Limb (tissue), 2 donors: ENCODE measurements around the gene GTF2A1.
A peak's percentile ranks its signal among the peaks of the same experiment; 100 is the strongest.

Experiments used
- DNase-seq, 2 donors: peaks; one replicate each; pipeline ENCODE4 v3.0.0-alpha.2; 2016; ENCODE audit errors: extremely low spot score in 2 of 2

GTF2A1 gene

DNA sequence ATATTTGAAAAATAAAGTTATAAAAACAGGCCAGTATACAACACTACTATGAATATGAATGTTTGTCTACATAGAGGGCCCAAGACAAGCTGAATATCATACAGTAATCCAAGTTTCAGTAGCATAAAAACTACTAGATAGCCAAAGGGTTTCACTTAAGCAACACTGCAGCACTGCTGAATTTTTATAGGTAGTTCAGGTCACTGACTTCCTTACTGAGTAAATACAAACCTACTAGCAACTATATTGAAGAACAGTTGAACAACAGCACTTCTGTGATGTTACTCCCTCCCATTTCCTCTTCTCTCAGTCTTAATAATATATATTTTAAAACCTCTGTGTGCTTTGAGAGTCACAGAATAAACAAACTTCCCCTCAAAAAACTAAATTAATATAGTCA, 42.7 kb downstream of the GTF2A1 start:
- DNase-seq, result no peak

DNA sequence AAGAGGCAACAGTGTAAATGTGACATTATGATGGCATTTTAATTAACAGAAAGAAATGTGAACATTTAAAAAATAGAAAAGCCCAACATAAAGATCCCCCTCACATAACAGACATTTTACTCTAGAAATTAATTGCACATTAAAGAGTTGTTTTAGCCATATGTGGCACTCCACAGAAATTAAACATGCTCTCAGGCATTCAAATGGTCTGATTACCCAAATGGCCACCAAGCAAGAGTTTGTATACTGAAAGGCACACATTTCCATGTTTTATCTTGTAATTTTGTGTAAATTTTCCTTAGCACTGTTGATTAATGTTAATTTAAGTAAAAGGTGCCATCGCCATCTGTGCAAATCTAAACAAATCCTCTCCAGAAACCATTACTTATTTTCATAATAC, 43.5 kb downstream of the GTF2A1 start:
- DNase-seq, result no peak

DNA sequence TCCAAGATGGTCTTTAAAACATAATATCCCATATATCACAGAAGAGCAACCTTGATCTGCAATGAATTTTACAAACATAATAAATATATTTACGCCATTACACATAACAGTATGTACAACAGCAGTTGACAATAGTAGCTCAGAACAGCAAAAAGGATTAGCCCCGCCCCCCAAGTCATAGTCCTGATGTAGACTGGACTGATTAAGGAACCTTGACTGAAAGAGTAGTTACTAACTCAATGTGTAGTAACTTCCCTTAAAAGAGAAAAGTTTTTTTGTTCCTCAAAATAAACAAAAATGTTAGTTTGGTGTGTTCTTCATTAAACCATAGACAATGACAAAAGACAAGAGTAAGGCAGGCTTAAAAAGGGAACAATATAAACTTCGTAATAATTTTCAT, 44.5 kb downstream of the GTF2A1 start:
- DNase-seq, result no peak

DNA sequence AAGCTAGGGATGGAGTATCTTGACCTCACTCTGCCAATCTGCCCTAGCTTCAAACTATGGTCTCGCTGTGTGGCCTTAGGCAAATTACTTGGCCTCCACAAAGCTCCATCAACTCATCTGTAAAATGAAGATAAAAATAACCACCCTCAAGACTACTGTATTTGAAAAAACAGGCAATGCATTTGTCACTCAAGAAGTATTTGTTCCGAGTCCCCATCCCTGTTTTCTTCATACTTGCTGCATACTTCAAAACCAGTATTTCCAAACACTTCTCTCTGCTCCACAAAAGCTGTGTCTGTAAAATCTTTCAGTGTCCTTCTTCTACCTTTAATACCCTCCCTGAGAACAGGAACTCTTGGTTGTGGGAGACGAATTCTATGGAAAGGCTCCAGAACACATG, 47.9 kb downstream of the GTF2A1 start:
- no peak for DNase-seq

DNA sequence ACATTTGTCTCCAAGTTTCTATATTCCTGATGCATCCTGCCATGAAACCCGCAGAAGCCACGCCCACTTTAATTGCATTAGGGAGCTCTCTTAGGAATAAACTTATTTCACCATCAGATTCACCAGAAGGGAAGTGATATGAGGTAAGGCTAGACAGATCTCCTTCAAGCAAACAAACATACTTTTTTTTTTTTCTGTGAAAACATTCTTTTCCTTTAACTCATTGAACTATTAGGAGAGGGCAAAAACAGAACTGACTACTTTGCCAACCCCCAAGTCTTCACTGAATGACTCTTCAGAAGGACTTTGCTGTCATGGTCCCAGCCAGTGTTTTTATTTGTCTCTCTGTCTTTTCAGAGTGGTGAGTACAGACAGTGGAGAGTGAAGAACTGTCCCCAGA, 48.4 kb downstream of the GTF2A1 start:
- DNase-seq, result no peak

DNA sequence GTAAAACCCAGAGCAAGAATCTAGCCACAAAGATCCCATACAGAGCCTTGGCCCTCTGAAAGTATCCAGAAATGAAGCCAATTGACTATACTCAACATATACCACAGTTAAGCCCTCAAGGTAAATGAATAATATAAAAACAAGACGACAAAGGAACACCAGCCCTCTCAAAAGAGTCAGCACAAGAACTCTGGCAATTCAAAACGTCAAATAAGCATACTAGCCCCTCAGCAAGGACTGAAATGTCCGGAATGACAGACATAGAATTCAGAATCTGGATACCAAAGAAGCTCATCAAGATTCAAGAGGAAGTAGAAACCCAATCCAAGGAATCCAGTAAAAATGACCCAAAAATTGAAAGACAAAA, 49.9 kb downstream of the GTF2A1 start:
- no peak for DNase-seq

DNA sequence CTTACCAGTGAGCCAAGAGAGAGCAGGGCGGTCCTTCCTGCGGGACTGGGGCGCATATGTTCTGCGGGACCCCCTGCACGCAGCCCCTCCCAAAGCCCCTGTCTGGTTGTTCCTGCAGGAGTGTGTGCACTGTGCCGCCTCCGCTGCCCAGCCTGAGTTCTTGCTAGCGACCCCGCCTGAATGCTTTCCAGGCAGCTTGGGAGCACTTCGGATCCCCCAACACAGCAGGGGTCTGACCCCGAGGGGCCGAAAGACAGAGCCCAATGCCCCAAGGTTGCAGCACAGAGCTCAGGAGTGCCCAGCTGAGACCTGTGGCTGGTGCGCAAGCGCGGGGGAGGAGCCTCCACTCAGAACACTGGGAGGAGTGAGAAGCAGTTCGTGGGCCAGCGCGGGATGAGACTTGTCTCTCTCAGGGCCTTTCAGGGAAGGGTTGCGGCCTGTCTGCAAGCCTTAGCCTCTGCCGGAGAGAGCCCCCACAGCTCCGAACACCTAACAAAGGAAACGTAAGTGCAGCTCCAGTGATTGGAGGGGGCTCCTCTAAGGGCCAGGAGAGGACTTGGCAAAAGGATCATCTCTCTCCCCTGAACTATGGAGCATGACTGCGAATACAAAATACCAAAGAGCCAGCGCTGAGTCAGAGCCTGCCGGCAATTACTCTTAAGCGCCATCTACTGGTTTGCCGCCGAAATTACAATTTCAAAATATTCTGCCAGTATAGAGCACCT, 50.5 kb downstream of the GTF2A1 start:
- peak; percentile 91 to 94 for DNase-seq

DNA sequence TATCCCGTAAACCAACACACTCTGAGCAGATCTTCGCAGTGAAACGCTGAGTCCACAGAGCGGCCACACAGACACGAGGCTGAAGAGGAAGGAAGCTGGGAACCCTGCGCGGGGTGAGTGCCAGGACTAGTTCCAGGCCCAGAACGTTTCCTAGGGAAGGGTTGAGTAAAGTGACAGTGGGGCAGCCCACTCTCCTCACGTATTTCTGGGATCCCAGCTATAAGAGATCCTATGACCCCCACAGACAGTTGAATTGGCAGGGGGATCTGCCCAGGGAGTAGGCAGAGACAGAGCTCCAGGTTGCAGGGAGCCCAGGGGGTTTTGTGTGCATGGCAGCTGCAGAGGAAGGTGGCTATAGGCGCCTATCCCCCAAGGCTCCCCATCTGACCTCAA, 51.1 kb downstream of the GTF2A1 start:
- peak in 1 of 2 donors; percentile 8 for DNase-seq

DNA sequence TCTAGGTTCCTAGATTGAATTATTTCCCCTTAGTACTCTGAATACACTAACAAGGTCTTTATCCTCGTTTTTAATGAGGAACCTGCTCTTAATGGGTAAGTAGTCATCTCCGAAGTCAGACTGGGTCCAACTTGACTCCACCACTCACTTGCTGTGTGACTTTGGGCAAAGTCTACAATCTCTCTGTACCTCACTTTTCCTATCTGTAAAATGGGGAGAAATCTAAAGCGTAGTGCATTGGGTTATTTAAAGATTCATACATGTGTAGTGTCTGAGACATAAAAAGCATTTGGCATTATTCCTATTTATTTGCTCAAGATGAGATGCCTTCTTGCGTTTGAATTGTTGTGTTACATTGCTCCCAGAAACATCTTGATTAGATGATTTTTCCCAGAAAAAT, 51.5 kb downstream of the GTF2A1 start:
- no peak for DNase-seq

DNA sequence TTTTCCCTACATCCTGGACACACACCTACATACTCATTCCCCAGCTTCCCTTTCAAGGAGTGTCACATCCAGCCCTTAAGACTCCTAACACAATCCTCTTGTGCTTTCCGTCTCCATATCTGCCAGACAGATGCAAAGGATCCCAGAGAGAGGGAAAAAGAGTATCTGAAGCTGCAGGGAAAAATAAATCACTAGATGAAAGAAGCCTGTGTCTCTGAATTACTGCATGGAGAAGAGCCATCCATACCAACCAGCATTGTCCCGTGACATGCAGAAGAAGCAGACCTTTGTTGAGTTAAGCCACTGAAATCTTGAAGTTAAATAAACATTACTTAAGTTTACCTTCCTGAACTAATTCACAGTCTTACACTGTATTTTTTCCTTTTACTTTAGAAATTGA, 54.6 kb downstream of the GTF2A1 start:
- DNase-seq, result no peak

DNA sequence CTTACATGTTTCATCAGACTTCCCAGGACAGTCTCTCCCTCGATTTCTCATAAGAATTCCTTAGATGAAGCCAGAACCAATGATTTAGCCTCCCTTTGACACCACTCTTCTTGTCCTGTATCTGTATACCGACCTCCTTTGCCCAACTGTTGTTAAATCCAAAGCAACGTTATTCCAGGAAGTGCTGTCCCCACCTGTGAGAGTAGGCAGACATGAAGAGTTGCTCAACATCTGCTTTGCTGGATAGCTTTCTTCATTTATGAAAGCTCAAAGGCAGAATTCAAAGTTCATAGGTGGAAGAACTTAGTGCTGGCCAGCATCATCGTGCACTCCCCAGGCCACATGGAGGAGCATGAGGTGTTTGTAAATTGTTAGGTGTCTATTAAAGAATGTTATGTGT, 55.6 kb downstream of the GTF2A1 start:
- DNase-seq, result no peak

DNA sequence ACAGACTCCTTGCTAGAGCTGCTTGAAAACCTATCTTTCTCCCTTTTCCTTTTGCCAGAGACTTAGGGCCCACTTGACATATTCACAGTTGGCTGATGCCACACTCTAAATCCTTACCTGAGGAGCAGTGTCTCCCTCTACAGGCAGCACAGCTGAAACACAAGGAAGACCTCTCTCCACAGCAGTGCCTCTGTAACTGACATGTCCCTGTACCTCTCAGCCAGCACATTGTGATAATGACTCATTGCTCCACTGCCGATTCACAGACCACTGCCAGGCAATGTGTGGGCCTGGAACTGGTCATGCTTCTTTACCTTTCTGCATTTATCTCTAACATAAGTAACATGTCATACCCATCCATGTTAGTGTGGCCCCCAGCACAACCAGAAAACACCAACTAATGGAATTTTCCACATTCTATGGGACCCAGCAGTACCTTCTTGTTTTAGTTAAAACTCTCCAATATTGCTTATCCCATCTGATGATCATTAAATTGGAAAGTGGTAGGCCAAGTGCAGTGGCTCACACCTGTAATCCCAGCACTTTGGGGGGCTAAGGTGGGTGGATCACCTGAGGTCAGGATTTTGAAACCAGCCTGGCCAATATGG, 56.5 kb downstream of the GTF2A1 start:
- no peak for DNase-seq

DNA sequence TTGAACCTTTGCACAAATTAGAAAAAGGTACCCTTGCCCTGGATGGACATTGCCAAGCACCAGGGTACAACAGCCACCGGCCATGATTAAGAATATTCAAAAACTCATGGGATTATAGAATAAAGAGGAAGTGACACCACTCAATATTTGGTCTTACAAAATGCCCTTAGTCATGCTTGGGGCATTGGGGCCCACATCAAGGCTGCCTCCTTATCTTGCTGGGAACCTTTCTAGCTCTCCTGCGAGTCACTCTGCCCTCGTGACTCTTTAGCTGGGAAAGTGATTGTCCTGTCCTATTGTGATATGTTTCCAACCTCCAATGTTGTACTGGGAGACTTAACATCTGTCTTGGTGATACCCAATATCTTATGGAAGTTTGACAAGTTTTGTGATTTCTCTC, 57.8 kb downstream of the GTF2A1 start:
- DNase-seq, result no peak

DNA sequence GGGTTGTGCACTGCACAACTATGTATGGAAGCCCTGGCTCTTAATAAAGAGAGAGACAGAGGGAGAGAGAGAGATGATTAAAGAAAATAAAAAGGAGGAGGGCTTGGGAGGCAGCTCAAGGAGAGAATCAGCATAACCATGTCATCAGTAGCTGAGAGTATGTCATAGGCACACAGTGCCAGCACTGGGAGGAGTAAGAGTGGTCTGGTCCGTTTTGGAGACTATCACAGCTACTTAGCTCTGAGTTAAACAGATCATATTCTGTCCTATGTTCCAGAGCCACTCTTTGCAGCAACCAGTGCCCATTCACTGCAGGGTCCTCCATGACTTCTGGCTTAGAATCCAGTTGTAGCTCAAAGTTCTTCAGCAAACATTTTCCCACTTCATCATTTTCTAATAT, 59.0 kb downstream of the GTF2A1 start:
- DNase-seq, result no peak

DNA sequence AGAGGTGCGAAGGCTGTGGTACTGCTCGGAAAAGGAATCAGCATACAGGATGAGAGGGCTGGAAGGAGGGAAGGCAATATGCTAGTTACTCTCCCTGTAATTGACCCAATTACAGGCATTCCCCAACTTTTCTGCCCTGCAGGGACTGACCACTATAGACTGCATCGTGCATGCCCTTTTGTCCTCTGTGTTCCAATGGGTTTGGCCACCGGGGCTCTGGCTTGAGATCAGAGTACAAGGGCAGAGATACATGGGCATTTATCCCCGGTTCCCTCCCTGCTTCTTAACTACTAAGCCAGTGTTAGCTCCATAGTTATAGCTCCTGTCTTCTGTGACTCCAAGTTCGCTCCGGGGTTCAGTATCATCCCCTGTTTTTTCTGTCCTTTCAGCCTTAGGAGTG, 59.7 kb downstream of the GTF2A1 start:
- DNase-seq, result no peak

DNA sequence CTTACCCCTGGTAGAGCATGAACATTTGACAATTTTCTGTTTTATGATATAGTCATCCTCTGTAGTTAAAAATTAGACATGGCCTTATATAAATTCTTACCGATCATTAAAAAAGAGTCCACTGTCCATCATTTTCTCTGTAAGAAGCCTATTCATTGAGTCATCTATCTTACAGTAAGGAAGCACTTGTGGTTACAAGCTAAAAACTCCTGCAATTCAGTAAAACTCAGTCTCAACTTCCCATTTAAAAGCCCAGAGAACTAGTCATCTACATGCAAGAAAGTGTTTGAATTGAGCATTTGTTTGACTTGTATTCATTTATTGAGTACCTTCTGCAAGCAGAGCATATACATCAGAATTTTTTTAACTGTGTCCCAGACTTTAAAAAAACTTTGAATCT, 63.3 kb downstream of the GTF2A1 start:
- DNase-seq, result no peak

DNA sequence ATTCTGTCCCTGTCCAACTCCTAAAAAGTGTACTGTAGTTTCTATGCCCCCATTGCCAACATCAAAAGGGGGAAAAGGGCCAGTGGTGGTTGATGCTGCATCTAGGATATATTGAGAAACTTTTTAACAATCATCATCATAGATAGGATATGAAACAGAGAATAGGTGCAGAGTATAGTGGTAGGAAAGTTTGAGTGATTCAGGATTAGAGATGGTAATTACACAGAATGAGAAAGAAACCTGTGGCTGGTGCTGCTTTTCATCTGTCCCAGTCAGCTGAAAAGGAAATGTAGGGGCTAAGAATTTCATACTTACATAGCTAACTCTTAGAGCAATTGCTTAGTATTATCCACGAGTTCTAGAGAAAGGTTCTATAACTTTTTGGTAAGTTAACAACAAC, 67.6 kb downstream of the GTF2A1 start:
- DNase-seq, result no peak

DNA sequence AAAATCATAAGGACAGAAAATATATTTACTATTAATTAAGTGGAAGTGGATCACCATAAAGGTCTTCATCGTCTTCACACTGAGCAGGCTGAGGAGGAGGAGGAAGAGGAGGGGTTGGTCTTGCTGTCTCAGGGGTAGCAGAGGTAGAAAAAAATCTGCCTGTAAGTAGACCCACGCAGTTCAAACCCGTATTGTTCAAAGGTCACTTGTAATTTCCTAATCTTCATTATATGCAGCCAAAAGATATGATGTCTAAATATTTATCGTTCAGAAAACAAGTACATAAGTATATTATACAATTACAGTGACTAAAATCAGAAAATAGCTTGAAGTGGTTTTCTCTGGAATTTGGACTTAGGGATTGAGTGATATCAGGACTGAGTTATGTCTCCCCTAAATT, 72.1 kb downstream of the GTF2A1 start:
- no peak for DNase-seq

DNA sequence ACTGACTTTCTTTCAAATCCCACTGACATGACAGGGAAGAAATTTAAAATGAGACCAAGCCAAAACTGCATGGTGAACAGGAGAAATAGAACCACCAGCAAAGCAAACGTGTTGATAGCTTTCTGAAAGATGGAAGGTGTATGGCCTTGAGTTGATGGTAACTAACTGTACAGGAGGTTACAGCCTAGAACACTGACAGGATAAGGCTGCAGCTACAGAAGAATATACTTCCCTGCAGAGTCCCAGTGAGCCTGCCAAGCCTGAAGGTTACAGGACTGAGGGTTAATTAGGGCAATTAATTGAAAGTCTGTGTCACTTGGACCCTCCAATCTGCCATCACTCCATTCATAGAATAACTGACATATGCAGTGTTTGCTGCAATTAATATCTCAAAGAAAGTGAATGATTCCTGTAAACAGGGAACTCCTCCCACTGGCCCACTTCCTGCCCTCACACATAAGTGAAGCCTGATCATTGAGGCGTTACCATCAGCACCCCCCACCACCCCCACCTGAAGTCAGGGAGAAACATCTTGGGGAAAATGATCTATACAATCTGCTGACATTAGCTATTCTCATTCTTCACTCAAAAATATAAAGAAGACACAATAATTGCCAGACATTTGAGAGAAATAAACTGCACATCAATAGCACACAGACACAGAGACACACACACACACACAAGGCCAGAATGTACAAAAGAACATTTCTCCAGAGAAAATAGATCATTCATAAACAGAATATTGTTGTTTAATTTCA, 73.4 kb downstream of the GTF2A1 start:
- DNase-seq, result no peak

DNA sequence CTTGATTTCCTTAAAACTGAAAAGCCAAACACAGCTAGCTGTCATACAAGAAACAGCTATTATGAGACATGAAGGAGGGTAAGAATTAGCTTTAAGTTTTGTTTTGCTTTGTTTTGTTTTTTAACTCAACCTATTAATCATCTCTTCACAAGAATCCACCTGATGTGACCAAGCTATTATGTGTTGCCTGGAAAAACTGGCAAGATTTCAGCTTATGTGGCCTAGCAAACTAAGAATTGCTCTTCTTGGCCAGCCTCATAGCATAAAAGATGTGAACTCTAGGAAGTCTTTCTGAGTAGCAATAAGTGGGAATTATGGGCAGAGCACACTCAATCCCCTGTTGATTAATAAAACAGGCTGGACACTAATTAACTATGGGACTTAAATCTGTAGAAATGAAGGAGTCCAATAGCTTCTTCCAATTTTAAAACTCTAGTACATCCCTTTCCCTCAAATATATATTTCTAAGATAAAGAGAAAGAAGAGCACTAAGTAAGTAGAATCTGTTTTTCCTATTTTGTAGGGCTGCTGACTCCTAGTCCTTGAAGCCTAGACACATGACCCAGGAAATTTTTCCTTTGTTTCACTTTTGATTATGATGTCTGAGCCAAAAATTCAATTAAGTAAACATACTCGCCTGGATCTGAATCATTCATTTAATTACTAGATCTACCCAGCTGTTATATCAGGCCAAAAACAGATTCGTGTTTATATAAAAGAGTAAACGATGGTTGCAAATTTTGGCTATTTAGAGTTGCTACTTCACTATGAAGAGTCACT, 75.7 kb downstream of the GTF2A1 start:
- DNase-seq, result no peak

DNA sequence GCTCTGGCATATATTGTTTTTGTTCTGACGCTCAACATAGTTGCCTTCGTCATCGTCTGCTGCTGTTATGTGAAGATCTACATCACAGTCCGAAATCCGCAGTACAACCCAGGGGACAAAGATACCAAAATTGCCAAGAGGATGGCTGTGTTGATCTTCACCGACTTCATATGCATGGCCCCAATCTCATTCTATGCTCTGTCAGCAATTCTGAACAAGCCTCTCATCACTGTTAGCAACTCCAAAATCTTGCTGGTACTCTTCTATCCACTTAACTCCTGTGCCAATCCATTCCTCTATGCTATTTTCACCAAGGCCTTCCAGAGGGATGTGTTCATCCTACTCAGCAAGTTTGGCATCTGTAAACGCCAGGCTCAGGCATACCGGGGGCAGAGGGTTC, 77.0 kb downstream of the GTF2A1 start:
- no peak for DNase-seq

DNA sequence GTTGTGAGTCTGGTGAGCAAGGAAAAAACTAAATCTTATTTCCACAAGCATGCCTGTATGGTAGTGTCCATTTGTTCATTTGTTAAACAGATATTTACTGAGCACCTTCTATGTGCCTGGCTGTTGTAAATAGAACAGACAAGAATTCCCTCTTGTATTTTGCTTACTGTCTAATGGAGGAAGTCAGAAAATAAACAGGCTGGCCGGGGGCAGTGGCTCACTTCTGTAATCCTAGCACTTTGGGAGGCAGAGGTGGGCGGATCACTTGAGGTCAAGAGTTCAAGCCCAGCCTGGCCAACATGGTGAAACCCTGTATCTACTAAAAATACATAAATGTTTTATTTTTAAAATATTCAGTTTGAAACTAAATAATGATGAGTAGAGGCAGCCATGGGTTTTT, 79.3 kb downstream of the GTF2A1 start:
- no peak for DNase-seq
